Adrenal gland (tissue), 12 donors: ENCODE data around the gene RANGAP1. TPM values are rescaled to one million over a fixed set of nuclear protein-coding genes. Genes with fewer than 3 reads are reported as not detected.
A peak's percentile ranks its signal among the peaks of the same experiment; 100 is the strongest.

Source experiments
- DNase-seq, 7 donors: peaks; one replicate each; pipeline ENCODE4 v3.0.0-alpha.2; 2019 to 2020
- H3K27ac ChIP-seq, 5 donors: fragments of 200-600 bp; sonication (generic) in 4 of 5; 1 replicate in 3 of 5; 2 replicates in 2 of 5; pipeline versions ENCODE4 v1.5.1 to v1.8.0; 2016 to 2020; ENCODE audit warnings: mild to moderate bottlenecking in 1 of 5
- H3K27me3 ChIP-seq: fragments of 200-600 bp; 2 replicates; pipeline ENCODE4 v1.8.0; 2021
- H3K36me3 ChIP-seq, 2 donors: fragments of 200-600 bp; replicated peaks in 1 of 2; 1 replicate in 1 of 2; 2 replicates in 1 of 2; pipeline versions ENCODE4 v1.5.1 to v1.8.0; 2018 to 2022
- H3K4me1 ChIP-seq, 2 donors: fragments of 200-600 bp; replicated peaks in 1 of 2; 1 replicate in 1 of 2; 2 replicates in 1 of 2; pipeline versions ENCODE4 v1.5.1 to v1.8.0; 2018 to 2021
- H3K4me3 ChIP-seq, 4 donors: fragments of 200-600 bp; sonication (generic) in 3 of 4; one replicate each; pipeline ENCODE4 v1.5.1; 2016 to 2018
- H3K9me3 ChIP-seq, 3 donors: fragments of 200-600 bp; sonication (generic) in 1 of 3; replicated peaks in 1 of 3; 1 replicate in 2 of 3; 2 replicates in 1 of 3; pipeline versions ENCODE4 v1.5.1 to v1.8.0; 2016 to 2021
- POLR2A ChIP-seq, 2 donors: fragments of 450-650 bp; IDR thresholded peaks; one replicate each; pipeline ENCODE4 v1.6.1; 2017; ENCODE audit warnings: antibody characterized with exemption in 2 of 2, mild to moderate bottlenecking in 2 of 2, moderate library complexity in 1 of 2
- WGBS, 4 donors: extraction: QIAGEN DNeasy Blood & Tissue Kit in 2 of 4; methylation state at CpG; one replicate each; pipeline versions ENCODE4 v1.1.5 to v1.1.7; 2013 to 2017; 5-methylcytosine and 5-hydroxymethylcytosine counted together
- intact Hi-C, 2 donors: fragments of 100-400 bp; cut with DNase I; formaldehyde crosslinking; loops; one replicate each; pipeline versions ENCODE4 v1.14.1 to v1.15.0; 2022 to 2023
- polyA plus RNA-seq, 3 donors: library from polyadenylated mRNA; stranded (reverse); fragments of 200-250 nt in 2 of 3; fragments of 350-450 nt in 1 of 3; fragmentation: Illumina TruSeq in 1 of 3; extraction: RNeasy Lipid Tissue Mini Kit (QIAGEN cat#74804) in 1 of 3; gene quantifications; one replicate each; pipeline ENCODE4 v1.2.3, GENCODE V29; 2013 to 2014
- total RNA-seq, 9 donors: library from RNA; depleted of rRNA in 4 of 9; stranded (reverse); fragments of >200 nt in 4 of 9; fragments of 120-200 nt in 1 of 9; fragmentation: NEBNext Ultra II Directional in 1 of 9; extraction: Animal tissue kit (Norgen Biotek cat#: 25700) in 1 of 9; gene quantifications; one replicate each; pipeline versions ENCODE4 v1.1.0 to v1.2.4, GENCODE V29; 2013 to 2023
- TF ChIP-seq, protein P1 (sequence below), 6 experiments: fragments of 450-650 bp in 4 of 6; fragments of 200-600 bp in 2 of 6; sonication (generic) in 1 of 6; IDR thresholded peaks; 1 replicate in 5 of 6; 2 replicates in 1 of 6; pipeline versions ENCODE4 v1.5.1 to v1.8.0; 2016 to 2021; ENCODE audit warnings: antibody characterized with exemption in 6 of 6, mild to moderate bottlenecking in 2 of 6, moderate library complexity in 1 of 6
- donor health status: healthy with polysubstance abuse.
- donor health status: Bipolar disorder and iron deficiency.
- donor health status: DM: yes; HTN: yes; CAD: no.
- donor health status: DM: no; HTN: no; CAD: no.
- donor health status: DM: no; HTN: no; CAD: no.
- donor health status: DM: yes; HTN: yes; CAD: no.

Gene RANGAP1
- total and polyA plus RNA-seq, 12 donors, result 56.6 to 134 (median 76.7) TPM

DNA sequence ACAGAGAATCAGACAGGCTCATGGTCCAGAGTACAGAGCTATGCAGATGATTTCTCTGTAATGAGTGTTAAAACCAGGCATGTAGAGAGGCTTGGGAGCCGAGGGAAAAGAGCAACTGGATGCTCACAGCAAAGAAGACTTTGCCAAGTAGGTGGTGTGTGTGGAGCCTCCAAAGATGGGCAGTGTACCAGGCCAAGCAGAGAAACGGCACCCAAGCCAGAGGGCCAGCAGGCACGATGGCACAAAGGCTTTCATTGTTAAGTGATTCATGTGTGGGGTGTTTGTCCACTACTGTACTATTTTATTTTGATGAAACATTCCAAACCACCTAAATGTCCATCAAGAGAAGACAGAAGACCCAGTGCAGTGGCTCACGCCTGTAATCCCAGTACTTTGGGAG, 11.1 kb downstream of the RANGAP1 start:
- no peak for DNase-seq
- H3K9me3 ChIP-seq, result no peaks in the 10 kb centered on the region
- no peak overlapping the region for H3K4me3 ChIP-seq
- TF ChIP-seq, protein P1, sequence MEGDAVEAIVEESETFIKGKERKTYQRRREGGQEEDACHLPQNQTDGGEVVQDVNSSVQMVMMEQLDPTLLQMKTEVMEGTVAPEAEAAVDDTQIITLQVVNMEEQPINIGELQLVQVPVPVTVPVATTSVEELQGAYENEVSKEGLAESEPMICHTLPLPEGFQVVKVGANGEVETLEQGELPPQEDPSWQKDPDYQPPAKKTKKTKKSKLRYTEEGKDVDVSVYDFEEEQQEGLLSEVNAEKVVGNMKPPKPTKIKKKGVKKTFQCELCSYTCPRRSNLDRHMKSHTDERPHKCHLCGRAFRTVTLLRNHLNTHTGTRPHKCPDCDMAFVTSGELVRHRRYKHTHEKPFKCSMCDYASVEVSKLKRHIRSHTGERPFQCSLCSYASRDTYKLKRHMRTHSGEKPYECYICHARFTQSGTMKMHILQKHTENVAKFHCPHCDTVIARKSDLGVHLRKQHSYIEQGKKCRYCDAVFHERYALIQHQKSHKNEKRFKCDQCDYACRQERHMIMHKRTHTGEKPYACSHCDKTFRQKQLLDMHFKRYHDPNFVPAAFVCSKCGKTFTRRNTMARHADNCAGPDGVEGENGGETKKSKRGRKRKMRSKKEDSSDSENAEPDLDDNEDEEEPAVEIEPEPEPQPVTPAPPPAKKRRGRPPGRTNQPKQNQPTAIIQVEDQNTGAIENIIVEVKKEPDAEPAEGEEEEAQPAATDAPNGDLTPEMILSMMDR (IDR thresholded peaks at IDR 0.05), result no peak
- TF ChIP-seq POLR2A (IDR thresholded peaks at IDR 0.05), result no peak
- H3K4me1 ChIP-seq, result no peaks in the 10 kb centered on the region
- intact Hi-C loops, result no loop called here
- no peak overlapping the region for H3K27ac ChIP-seq
- H3K36me3 ChIP-seq, result peaks cover 0 to 86% of the 10 kb centered on the region in 2 donors
- H3K27me3 ChIP-seq, result no peaks in the 10 kb centered on the region
- WGBS, 4 donors, result 62 to 75% (median 71%) methylated on average over 4 of the region's 4 CpGs

DNA sequence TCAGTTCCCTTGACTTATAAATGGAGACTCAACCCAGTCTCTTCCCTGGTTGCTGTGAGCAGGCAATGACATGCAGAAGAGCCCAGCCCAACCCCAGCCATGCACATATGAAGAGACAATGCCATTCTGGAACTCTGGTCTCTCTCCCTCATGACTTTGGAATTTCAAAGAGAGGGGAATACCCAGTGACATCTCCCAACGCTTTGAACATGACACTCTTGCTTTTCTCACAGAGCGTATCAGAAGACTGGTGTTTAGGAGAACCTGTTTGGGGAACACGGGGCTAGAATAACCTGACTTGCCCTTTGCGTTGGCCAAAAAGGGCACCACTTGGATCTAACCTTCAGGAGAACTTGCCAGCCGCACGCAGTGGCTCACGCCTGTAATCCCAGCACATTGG, 12.9 kb downstream of the RANGAP1 start:
- intact Hi-C loops, result no loop called here
- Histone ChIP-seq H3K36me3 (peaks cover 0 to 88% of the 10 kb centered on the region in 2 donors), H3K4me1 (no peaks in the 10 kb centered on the region), H3K27ac (no peak overlapping the region), H3K9me3 (no peaks in the 10 kb centered on the region), H3K4me3 (no peak overlapping the region), H3K27me3 (no peaks in the 10 kb centered on the region)
- TF ChIP-seq, protein P1 (IDR thresholded peaks at IDR 0.05), result no peak
- TF ChIP-seq POLR2A (IDR thresholded peaks at IDR 0.05), result no peak
- DNase-seq, result no peak
- WGBS, 4 donors, result 77 to 92% (median 90%) methylated on average over 4 to 7 of the region's 7 CpGs

DNA sequence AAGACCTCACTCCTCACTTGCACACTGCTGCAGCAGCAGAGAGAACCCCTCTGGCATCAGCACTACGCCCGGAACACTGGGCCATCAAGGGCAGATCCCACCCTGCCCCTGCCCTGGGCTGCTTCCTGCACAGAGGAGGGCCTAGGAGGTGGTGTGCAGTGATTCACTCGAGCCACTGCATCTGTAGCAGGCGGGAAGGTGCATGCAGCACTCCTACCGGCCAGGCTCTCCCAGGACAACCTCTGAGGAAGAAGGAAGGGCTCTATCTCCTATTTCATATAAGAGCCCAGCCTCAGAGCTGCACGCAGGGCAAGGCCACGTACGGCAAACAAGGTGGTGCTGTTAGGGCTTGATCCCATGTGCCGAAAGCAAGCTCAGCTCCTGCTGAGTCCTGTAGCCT, 14.2 kb downstream of the RANGAP1 start:
- peak in 2 of 7 donors; percentile 35 to 37 for DNase-seq
- Histone ChIP-seq H3K4me3 (no peak overlapping the region), H3K4me1 (no peaks in the 10 kb centered on the region), H3K27me3 (no peaks in the 10 kb centered on the region), H3K36me3 (peaks cover 0 to 88% of the 10 kb centered on the region in 2 donors), H3K27ac (peak overlapping the region in 1 of 5 donors; percentile 35), H3K9me3 (no peaks in the 10 kb centered on the region)
- WGBS, 4 donors, result 60 to 73% (median 69%) methylated on average over 6 to 9 of the region's 9 CpGs
- TF ChIP-seq POLR2A (IDR thresholded peaks at IDR 0.05), result no peak
- TF ChIP-seq, protein P1 (IDR thresholded peaks at IDR 0.05), result peak in 2 of 6 experiments; percentile 12 to 16
- intact Hi-C loops, result no loop called here

DNA sequence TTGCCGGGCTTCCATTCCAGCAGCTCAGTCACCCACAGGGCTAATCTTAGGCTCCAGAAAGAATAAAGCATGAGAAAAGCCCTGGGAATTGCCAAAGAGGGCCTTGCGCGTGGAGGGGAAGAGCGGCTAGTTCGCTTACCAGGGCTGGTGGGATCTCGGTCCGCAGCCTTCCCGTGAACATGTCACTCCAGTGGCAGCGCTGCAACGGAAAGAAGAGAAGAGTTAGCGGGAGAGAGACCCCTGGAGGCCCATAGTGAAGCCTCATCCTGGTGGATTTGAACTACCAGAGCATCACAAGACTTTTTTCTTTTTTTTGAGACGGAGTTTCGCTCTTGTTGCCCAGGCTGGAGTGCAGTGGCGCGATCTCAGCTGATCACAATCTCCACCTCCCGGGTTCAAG, 18.0 kb downstream of the RANGAP1 start:
- Histone ChIP-seq H3K27me3 (no peaks in the 10 kb centered on the region), H3K4me1 (peaks cover 0 to 10% of the 10 kb centered on the region in 2 donors), H3K27ac (no peak overlapping the region), H3K9me3 (no peaks in the 10 kb centered on the region), H3K4me3 (no peak overlapping the region), H3K36me3 (peaks cover 0 to 89% of the 10 kb centered on the region in 2 donors)
- TF ChIP-seq POLR2A (IDR thresholded peaks at IDR 0.05), result no peak
- TF ChIP-seq, protein P1 (IDR thresholded peaks at IDR 0.05), result no peak
- DNase-seq, result no peak
- WGBS, 4 donors, result 92 to 98% (median 97%) methylated on average over 15 to 16 of the region's 16 CpGs
- intact Hi-C loops, result no loop called here
